Stimulated activated CD8-positive, alpha-beta memory T cell treated with anti-CD3 and anti-CD28 coated beads, Interleukin-12 subunit alpha, Interleukin-12 subunit beta, amount 100 ng/mL, for 4 hours (primary cell): ENCODE data around the gene PCDHGB7.
"Not testable (repeated sequence)": the region's sequence is repeated elsewhere in the genome, so short reads cannot be mapped to it uniquely, and the experiment has no call there.

Experiments
- DNase-seq: peaks from one replicate; pipeline ENCODE4 v3.0.0-alpha.2; 2020; ENCODE audit warnings: low read depth

The PCDHGB7 gene

GRCh38 chr5:141397756-141398551, 19.5 kb upstream of the PCDHGB7 start, which contains the start of gene PCDHGB5:
Gene PCDHGB5 (plus strand): TSS chr5:141397947. CDS start chr5:141398128, 181 bp downstream.
- DNase-seq, result not testable (repeated sequence)

GRCh38 chr5:141398608-141399007, 18.9 kb upstream of the PCDHGB7 start:
- no peak for DNase-seq

GRCh38 chr5:141399555-141400258, 17.8 kb upstream of the PCDHGB7 start:
- no peak for DNase-seq

- no peak for DNase-seq
Observed at GRCh38 chr5:141402553-141403243, 14.8 kb upstream of the PCDHGB7 start, which contains the start of gene PCDHGA9. Gene PCDHGA9 (plus strand): TSS chr5:141402778. CDS start chr5:141402953, 175 bp downstream.

GRCh38 chr5:141403387-141403786, 14.1 kb upstream of the PCDHGB7 start:
- DNase-seq, result no peak

- DNase-seq, result not testable (repeated sequence)
Observed at GRCh38 chr5:141407790-141408505, 9.5 kb upstream of the PCDHGB7 start, which contains the start of gene PCDHGB6. Gene PCDHGB6 (plus strand): TSS chr5:141408021. CDS start chr5:141408203, 182 bp downstream.

GRCh38 chr5:141409598-141410306, 7.7 kb upstream of the PCDHGB7 start:
- no peak for DNase-seq

GRCh38 chr5:141411575-141411974, 5.9 kb upstream of the PCDHGB7 start:
- no peak for DNase-seq

- DNase-seq, result no peak
Observed at GRCh38 chr5:141412854-141413539, 4.5 kb upstream of the PCDHGB7 start, which contains the start of gene PCDHGA10. Gene PCDHGA10 (plus strand): TSS chr5:141412987. CDS start chr5:141413176, 189 bp downstream.

- no peak for DNase-seq
Observed at GRCh38 chr5:141413540-141414069, 3.9 kb upstream of the PCDHGB7 start.

GRCh38 chr5:141414548-141415274, 2.8 kb upstream of the PCDHGB7 start:
- DNase-seq, result not testable (repeated sequence)

GRCh38 chr5:141415275-141415618, 2.2 kb upstream of the PCDHGB7 start:
- DNase-seq, result not testable (repeated sequence)

GRCh38 chr5:141419074-141419880, 1.8 kb downstream of the PCDHGB7 start:
- no peak for DNase-seq

- no peak for DNase-seq
Observed at GRCh38 chr5:141420855-141421488, 3.5 kb downstream of the PCDHGB7 start, which contains the start of gene PCDHGA11. Gene PCDHGA11 (plus strand): TSS chr5:141421051. CDS start chr5:141421228, 177 bp downstream.

GRCh38 chr5:141421489-141421855, 4.0 kb downstream of the PCDHGB7 start:
- DNase-seq, result no peak

- DNase-seq, result no peak
Observed at GRCh38 chr5:141422742-141423291, 5.3 kb downstream of the PCDHGB7 start.

- DNase-seq, result no peak
Observed at GRCh38 chr5:141427783-141428426, 10.4 kb downstream of the PCDHGB7 start.
